HUES48 (cell line): Measurements from ENCODE around the gene NELL1.

Experiments used
- H3K27ac ChIP-seq: one replicate; pipeline ENCODE4 v1.7.0; 2013; ENCODE audit warnings: low read depth, low read length, inconsistent platforms
- H3K27me3 ChIP-seq: 2 replicates; pipeline ENCODE4 v1.6.1; 2013; ENCODE audit warnings: mild to moderate bottlenecking, low read length; ENCODE audit not compliant: control insufficient read depth, insufficient read depth
- H3K36me3 ChIP-seq: 2 replicates; pipeline ENCODE4 v1.6.1; 2013; ENCODE audit warnings: low read length; ENCODE audit not compliant: control insufficient read depth, insufficient read depth
- H3K4me1 ChIP-seq: 2 replicates; pipeline ENCODE4 v1.6.1; 2013; ENCODE audit warnings: mild to moderate bottlenecking, low read length; ENCODE audit not compliant: control insufficient read depth, insufficient read depth
- H3K4me3 ChIP-seq: 2 replicates; pipeline ENCODE4 v1.5.1; 2013; ENCODE audit warnings: mild to moderate bottlenecking, low read depth, low read length
- H3K9ac ChIP-seq: 2 replicates; pipeline ENCODE4 v1.6.1; 2013; ENCODE audit warnings: mild to moderate bottlenecking, low read depth, low read length, moderate library complexity
- H3K9me3 ChIP-seq: 2 replicates; pipeline ENCODE4 v1.6.1; 2013; ENCODE audit warnings: low read length; ENCODE audit not compliant: control insufficient read depth, insufficient read depth

NELL1 gene

GRCh38 chr11:21301981-21302380 lies 632.6 kb downstream of the NELL1 start:
- Histone ChIP-seq H3K4me3 (no peak overlapping the region), H3K9me3 (peaks cover 12% of the 10 kb centered on the region), H3K36me3 (no peaks in the 10 kb centered on the region), H3K4me1 (no peaks in the 10 kb centered on the region), H3K27ac (no peak overlapping the region), H3K27me3 (no peaks in the 10 kb centered on the region), H3K9ac (no peak overlapping the region)

GRCh38 chr11:21306739-21307358 lies 637.5 kb downstream of the NELL1 start:
- Histone ChIP-seq H3K27ac (no peak overlapping the region), H3K27me3 (no peaks in the 10 kb centered on the region), H3K36me3 (no peaks in the 10 kb centered on the region), H3K9ac (no peak overlapping the region), H3K4me1 (no peaks in the 10 kb centered on the region), H3K9me3 (peaks cover 9% of the 10 kb centered on the region; the same call in 1 of the 2 replicates), H3K4me3 (no peak overlapping the region)

GRCh38 chr11:21307874-21308273 lies 638.5 kb downstream of the NELL1 start:
- no peak overlapping the region for H3K4me3 ChIP-seq

GRCh38 chr11:21316591-21316990 lies 647.2 kb downstream of the NELL1 start:
- Histone ChIP-seq H3K36me3 (no peaks in the 10 kb centered on the region), H3K4me3 (no peak overlapping the region), H3K9me3 (no peaks in the 10 kb centered on the region), H3K4me1 (peaks cover 5% of the 10 kb centered on the region; the same call in 1 of the 2 replicates), H3K9ac (no peak overlapping the region), H3K27me3 (no peaks in the 10 kb centered on the region), H3K27ac (no peak overlapping the region)

More at GRCh38 chr11:21307874-21308273, 638.5 kb downstream of the NELL1 start:
- no peak overlapping the region for H3K27ac ChIP-seq
- no peaks in the 10 kb centered on the region for H3K9me3 ChIP-seq
- no peaks in the 10 kb centered on the region for H3K36me3 ChIP-seq
- H3K9ac ChIP-seq = no peak overlapping the region
- H3K4me1 ChIP-seq = no peaks in the 10 kb centered on the region
- H3K27me3 ChIP-seq = no peaks in the 10 kb centered on the region

- no peak overlapping the region for H3K9ac ChIP-seq
- H3K9me3 ChIP-seq = no peaks in the 10 kb centered on the region
- peaks cover 20% of the 10 kb centered on the region for H3K4me1 ChIP-seq
- no peak overlapping the region for H3K27ac ChIP-seq
- H3K27me3 ChIP-seq = no peaks in the 10 kb centered on the region
- no peak overlapping the region for H3K4me3 ChIP-seq
- H3K36me3 ChIP-seq = no peaks in the 10 kb centered on the region
Observed at GRCh38 chr11:21321072-21321471, 651.7 kb downstream of the NELL1 start.

GRCh38 chr11:21321530-21321929 lies 652.1 kb downstream of the NELL1 start:
- no peaks in the 10 kb centered on the region for H3K36me3 ChIP-seq

GRCh38 chr11:21323617-21324016 lies 654.2 kb downstream of the NELL1 start:
- Histone ChIP-seq H3K4me1 (peaks cover 20% of the 10 kb centered on the region), H3K9me3 (peaks cover 12% of the 10 kb centered on the region), H3K4me3 (no peak overlapping the region)

More at GRCh38 chr11:21321530-21321929, 652.1 kb downstream of the NELL1 start:
- Histone ChIP-seq H3K4me3 (no peak overlapping the region), H3K4me1 (peaks cover 20% of the 10 kb centered on the region), H3K9me3 (no peaks in the 10 kb centered on the region), H3K27me3 (no peaks in the 10 kb centered on the region), H3K9ac (no peak overlapping the region), H3K27ac (no peak overlapping the region)

GRCh38 chr11:21343204-21343603 lies 673.8 kb downstream of the NELL1 start:
- no peaks in the 10 kb centered on the region for H3K27me3 ChIP-seq
- no peaks in the 10 kb centered on the region for H3K9me3 ChIP-seq
- H3K4me1 ChIP-seq = no peaks in the 10 kb centered on the region
- no peaks in the 10 kb centered on the region for H3K36me3 ChIP-seq
- no peak overlapping the region for H3K4me3 ChIP-seq
- no peak overlapping the region for H3K9ac ChIP-seq
- H3K27ac ChIP-seq = no peak overlapping the region

More at GRCh38 chr11:21323617-21324016, 654.2 kb downstream of the NELL1 start:
- no peak overlapping the region for H3K27ac ChIP-seq
- no peak overlapping the region for H3K9ac ChIP-seq
- no peaks in the 10 kb centered on the region for H3K27me3 ChIP-seq
- no peaks in the 10 kb centered on the region for H3K36me3 ChIP-seq

- H3K27me3 ChIP-seq = no peaks in the 10 kb centered on the region
- no peaks in the 10 kb centered on the region for H3K4me1 ChIP-seq
- H3K27ac ChIP-seq = no peak overlapping the region
- H3K9me3 ChIP-seq = no peaks in the 10 kb centered on the region
- H3K36me3 ChIP-seq = no peaks in the 10 kb centered on the region
- H3K9ac ChIP-seq = no peak overlapping the region
- no peak overlapping the region for H3K4me3 ChIP-seq
Observed at GRCh38 chr11:21346361-21346760, 677.0 kb downstream of the NELL1 start.

GRCh38 chr11:21350613-21351012 lies 681.2 kb downstream of the NELL1 start:
- H3K9me3 ChIP-seq = no peaks in the 10 kb centered on the region
- H3K27me3 ChIP-seq = no peaks in the 10 kb centered on the region
- H3K4me1 ChIP-seq = no peaks in the 10 kb centered on the region
- no peaks in the 10 kb centered on the region for H3K36me3 ChIP-seq
- H3K27ac ChIP-seq = no peak overlapping the region
- no peak overlapping the region for H3K4me3 ChIP-seq
- H3K9ac ChIP-seq = no peak overlapping the region

- no peaks in the 10 kb centered on the region for H3K4me1 ChIP-seq
- H3K9me3 ChIP-seq = no peaks in the 10 kb centered on the region
- H3K4me3 ChIP-seq = no peak overlapping the region
- H3K36me3 ChIP-seq = no peaks in the 10 kb centered on the region
- no peak overlapping the region for H3K9ac ChIP-seq
- H3K27me3 ChIP-seq = no peaks in the 10 kb centered on the region
- H3K27ac ChIP-seq = no peak overlapping the region
Observed at GRCh38 chr11:21353425-21353824, 684.0 kb downstream of the NELL1 start.
